OCI-LY1 (cell line): Measurements from ENCODE around the gene NT5C2.

ENCODE experiments used
- EZH2 ChIP-seq: fragments of 200-600 bp; sonication (generic), shearing (Covaris generic); IDR thresholded peaks from 2 replicates; pipeline ENCODE4 v1.8.0; 2017; ENCODE audit warnings: borderline replicate concordance, mixed run types, mild to moderate bottlenecking, antibody characterized with exemption, low read length, moderate library complexity, mixed read lengths
- TF ChIP-seq, protein P1 (sequence below): fragments of 200-600 bp; sonication (generic), shearing (Covaris generic); IDR thresholded peaks from 2 replicates; pipeline ENCODE4 v1.5.1; 2017; ENCODE audit warnings: mild to moderate bottlenecking, antibody characterized with exemption, low read length, moderate library complexity, mixed read lengths

DNA sequence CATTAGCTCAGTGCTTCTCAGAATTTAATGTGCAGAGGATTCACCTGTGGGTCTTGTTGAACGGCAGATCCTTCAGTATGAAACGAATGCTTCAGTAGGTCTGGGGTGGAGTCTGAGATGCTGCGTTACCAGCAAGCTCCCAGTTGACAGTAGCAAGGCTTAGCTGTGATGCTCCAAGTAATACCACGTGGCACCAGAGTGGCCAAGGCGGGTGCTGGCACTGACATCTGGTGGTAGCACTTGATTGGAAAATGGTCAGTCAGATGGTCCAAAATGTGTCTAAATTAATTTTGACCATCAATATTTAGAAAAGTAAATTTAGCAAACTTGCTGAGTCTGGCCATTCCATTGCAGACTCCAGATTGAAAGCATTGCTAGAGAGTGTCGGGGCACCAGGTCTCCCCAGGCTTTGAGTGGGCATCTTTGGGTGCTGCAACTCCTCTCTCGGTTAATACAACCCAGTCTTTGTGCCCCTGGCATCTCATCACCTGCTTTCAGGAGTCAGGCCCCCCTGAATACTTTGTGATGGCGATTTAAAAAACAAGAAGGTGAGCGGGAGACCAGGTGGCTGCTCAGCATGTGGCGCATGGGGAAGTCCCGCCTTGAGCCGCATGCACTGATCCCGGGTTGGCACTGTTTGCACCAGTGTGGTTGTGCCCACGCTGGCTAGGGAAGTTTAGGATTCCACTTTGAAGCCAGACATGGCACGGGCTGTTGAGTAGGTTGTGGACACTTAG is 130.1 kb downstream of the NT5C2 start:
- TF ChIP-seq, protein P1, sequence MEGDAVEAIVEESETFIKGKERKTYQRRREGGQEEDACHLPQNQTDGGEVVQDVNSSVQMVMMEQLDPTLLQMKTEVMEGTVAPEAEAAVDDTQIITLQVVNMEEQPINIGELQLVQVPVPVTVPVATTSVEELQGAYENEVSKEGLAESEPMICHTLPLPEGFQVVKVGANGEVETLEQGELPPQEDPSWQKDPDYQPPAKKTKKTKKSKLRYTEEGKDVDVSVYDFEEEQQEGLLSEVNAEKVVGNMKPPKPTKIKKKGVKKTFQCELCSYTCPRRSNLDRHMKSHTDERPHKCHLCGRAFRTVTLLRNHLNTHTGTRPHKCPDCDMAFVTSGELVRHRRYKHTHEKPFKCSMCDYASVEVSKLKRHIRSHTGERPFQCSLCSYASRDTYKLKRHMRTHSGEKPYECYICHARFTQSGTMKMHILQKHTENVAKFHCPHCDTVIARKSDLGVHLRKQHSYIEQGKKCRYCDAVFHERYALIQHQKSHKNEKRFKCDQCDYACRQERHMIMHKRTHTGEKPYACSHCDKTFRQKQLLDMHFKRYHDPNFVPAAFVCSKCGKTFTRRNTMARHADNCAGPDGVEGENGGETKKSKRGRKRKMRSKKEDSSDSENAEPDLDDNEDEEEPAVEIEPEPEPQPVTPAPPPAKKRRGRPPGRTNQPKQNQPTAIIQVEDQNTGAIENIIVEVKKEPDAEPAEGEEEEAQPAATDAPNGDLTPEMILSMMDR, result peak; percentile 12; the same call in 1 of the 2 replicates
- TF ChIP-seq EZH2, result no peak
